H1 (cell line): ENCODE data around the gene SUGP1. TPM values are rescaled to one million over a fixed set of nuclear protein-coding genes. Genes with fewer than 3 reads are reported as not detected.

ENCODE experiments used
- CTCF ChIA-PET: fragments of 300-600 bp; sonication (Branson Sonifier 250); formaldehyde crosslinking; loops from one replicate; lab custom pipeline; 2021; ENCODE audit not compliant: partially characterized antibody; lab: Charles Lee
- POLR2A ChIA-PET: fragments of 300-600 bp; sonication (Branson Sonifier 250); formaldehyde crosslinking; loops from one replicate; lab custom pipeline; 2021; ENCODE audit warnings: inconsistent platforms; ENCODE audit not compliant: partially characterized antibody; lab: Charles Lee
- DNase-seq, 2 experiments: peaks; one replicate each; pipeline versions ENCODE4 v3.0.0 to v3.0.0-alpha.2; 2010 to 2022; ENCODE audit warnings: low spot score in 2 of 2, low read depth in 1 of 2, mixed read lengths in 1 of 2
- FAIRE-seq: peaks from 2 replicates; lab custom pipeline; 2011; peaks lifted over from hg19 to GRCh38; lab: Jason Lieb, UNC
- H2AFZ ChIP-seq: 2 replicates; pipeline ENCODE4 v1.8.1; 2012; ENCODE audit warnings: low read length, inconsistent platforms
- H2AK5ac ChIP-seq: 2 replicates; pipeline ENCODE4 v1.6.1; 2013; ENCODE audit warnings: low read depth, low read length
- H2BK120ac ChIP-seq: replicated peaks from 2 replicates; pipeline ENCODE3; 2013; ENCODE audit warnings: low read depth, low read length, inconsistent platforms
- H2BK12ac ChIP-seq: 2 replicates; pipeline ENCODE4 v1.6.1; 2013; ENCODE audit warnings: low read depth, low read length
- H2BK15ac ChIP-seq: 2 replicates; pipeline ENCODE4 v1.6.1; 2013; ENCODE audit warnings: low read length
- H2BK20ac ChIP-seq: 2 replicates; pipeline ENCODE4 v1.6.1; 2013; ENCODE audit warnings: low read length
- H2BK5ac ChIP-seq: 2 replicates; pipeline ENCODE4 v1.6.1; 2013; ENCODE audit warnings: low read depth, low read length
- H3K14ac ChIP-seq: 2 replicates; pipeline ENCODE4 v1.6.1; 2013; ENCODE audit warnings: inconsistent platforms; ENCODE audit not compliant: insufficient read length
- H3K18ac ChIP-seq: 2 replicates; pipeline ENCODE4 v1.6.1; 2013; ENCODE audit warnings: low read length; ENCODE audit errors: extremely low read depth
- H3K23ac ChIP-seq: 2 replicates; pipeline ENCODE4 v1.6.1; 2013; ENCODE audit warnings: inconsistent platforms; ENCODE audit not compliant: insufficient read length
- H3K23me2 ChIP-seq: 2 replicates; pipeline ENCODE4 v1.6.1; 2013; ENCODE audit warnings: low read depth, low read length
- H3K27ac ChIP-seq: 2 replicates; pipeline ENCODE4 v1.6.1; 2011; ENCODE audit warnings: low read depth, low read length, inconsistent platforms
- H3K27me3 ChIP-seq, 4 experiments: replicated peaks in 1 of 4; 1 replicate in 1 of 4; 2 replicates in 3 of 4; pipeline versions ENCODE4 v1.6.1 to v1.8.1; 2011 to 2013; ENCODE audit warnings: low read length in 3 of 4, mild to moderate bottlenecking in 3 of 4, inconsistent platforms in 2 of 4, mixed read lengths in 2 of 4, moderate library complexity in 1 of 4; ENCODE audit not compliant: control insufficient read depth in 3 of 4, insufficient read depth in 3 of 4; ENCODE audit errors: extremely low read depth in 1 of 4
- H3K36me3 ChIP-seq, 4 experiments: 2 replicates each; pipeline versions ENCODE4 v1.6.1 to v1.8.1; 2011 to 2013; ENCODE audit warnings: mild to moderate bottlenecking in 4 of 4, low read length in 3 of 4, moderate library complexity in 2 of 4, control low read depth in 1 of 4, inconsistent platforms in 1 of 4; ENCODE audit not compliant: insufficient read depth in 4 of 4, control insufficient read depth in 2 of 4
- H3K4ac ChIP-seq: replicated peaks from 2 replicates; pipeline ENCODE3; 2013; ENCODE audit warnings: low read length, low read depth, mixed read lengths, inconsistent platforms; ENCODE audit not compliant: insufficient read length
- H3K4me1 ChIP-seq, 4 experiments: replicated peaks in 1 of 4; 1 replicate in 1 of 4; 2 replicates in 3 of 4; pipeline versions ENCODE4 v1.6.1 to v1.8.1; 2011 to 2013; ENCODE audit warnings: low read length in 3 of 4, inconsistent platforms in 2 of 4, mixed read lengths in 1 of 4; ENCODE audit not compliant: insufficient read depth in 4 of 4, control insufficient read depth in 3 of 4
- H3K4me2 ChIP-seq, 2 experiments: 2 replicates each; pipeline versions ENCODE4 v1.6.1 to v1.8.1; 2011 to 2013; ENCODE audit warnings: low read depth in 2 of 2, low read length in 2 of 2, control low read depth in 1 of 2, inconsistent platforms in 1 of 2, mild to moderate bottlenecking in 1 of 2; ENCODE audit not compliant: insufficient read depth in 1 of 2
- H3K4me3 ChIP-seq, 4 experiments: fragments of 200-600, 300-600 bp in 1 of 4; sonication (generic), shearing (Covaris generic), sonication (Bioruptor Twin) in 1 of 4; 2 replicates each; pipeline versions ENCODE4 v1.5.1 to v1.8.1; 2011 to 2016; ENCODE audit warnings: low read length in 4 of 4, low read depth in 3 of 4, control low read depth in 2 of 4, inconsistent platforms in 2 of 4, mild to moderate bottlenecking in 2 of 4, mixed read lengths in 1 of 4, moderate library complexity in 1 of 4; ENCODE audit not compliant: insufficient read depth in 2 of 4; ENCODE audit errors: extremely low read depth in 1 of 4
- H3K56ac ChIP-seq: replicated peaks from 2 replicates; pipeline ENCODE3; 2013; ENCODE audit warnings: low read depth, mild to moderate bottlenecking, mixed read lengths, low read length, inconsistent platforms; ENCODE audit not compliant: insufficient read length
- H3K79me1 ChIP-seq: 2 replicates; pipeline ENCODE4 v1.6.1; 2013; ENCODE audit warnings: low read depth, low read length, control low read depth
- H3K79me2 ChIP-seq, 2 experiments: 2 replicates each; pipeline versions ENCODE4 v1.6.1 to v1.8.1; 2012 to 2013; ENCODE audit warnings: low read length in 2 of 2, mild to moderate bottlenecking in 2 of 2, inconsistent platforms in 1 of 2; ENCODE audit not compliant: insufficient read depth in 2 of 2, control insufficient read depth in 1 of 2
- H3K9ac ChIP-seq, 4 experiments: replicated peaks in 1 of 4; 1 replicate in 1 of 4; 2 replicates in 3 of 4; pipeline versions ENCODE4 v1.6.1 to v1.8.1; 2011 to 2013; ENCODE audit warnings: low read depth in 3 of 4, low read length in 3 of 4, control low read depth in 2 of 4, mild to moderate bottlenecking in 2 of 4, moderate library complexity in 2 of 4, inconsistent platforms in 1 of 4; ENCODE audit errors: extremely low read depth in 1 of 4
- H3K9me3 ChIP-seq, 2 experiments: 2 replicates each; pipeline versions ENCODE4 v1.6.1 to v1.8.1; 2012 to 2013; ENCODE audit warnings: mild to moderate bottlenecking in 2 of 2, moderate library complexity in 2 of 2, control low read depth in 1 of 2, inconsistent platforms in 1 of 2, low read depth in 1 of 2, low read length in 1 of 2, mixed read lengths in 1 of 2; ENCODE audit not compliant: insufficient read depth in 2 of 2
- H4K20me1 ChIP-seq, 2 experiments: replicated peaks in 1 of 2; 2 replicates each; pipeline versions ENCODE3 to v1.8.1; 2011 to 2013; ENCODE audit warnings: inconsistent platforms in 2 of 2, low read length in 2 of 2, mild to moderate bottlenecking in 1 of 2; ENCODE audit not compliant: insufficient read depth in 2 of 2, control insufficient read depth in 1 of 2
- H4K5ac ChIP-seq: 2 replicates; pipeline ENCODE4 v1.6.1; 2013; ENCODE audit warnings: low read length, low read depth, mixed read lengths, inconsistent platforms; ENCODE audit not compliant: insufficient read length
- H4K8ac ChIP-seq: 2 replicates; pipeline ENCODE4 v1.8.0; 2013; ENCODE audit warnings: mild to moderate bottlenecking, moderate library complexity, low read length, inconsistent platforms; ENCODE audit not compliant: insufficient read depth; ENCODE audit errors: extremely low read depth
- H4K91ac ChIP-seq: replicated peaks from 2 replicates; pipeline ENCODE3; 2013; ENCODE audit warnings: low read length, mixed read lengths, inconsistent platforms; ENCODE audit not compliant: insufficient read length
- SAP30 ChIP-seq: fragments of 300-600 bp; sonication (generic); IDR thresholded peaks from 2 replicates; pipeline ENCODE4 v1.7.1; 2012; ENCODE audit warnings: low read length, moderate library complexity, mild to moderate bottlenecking, inconsistent platforms; ENCODE audit not compliant: insufficient read depth, insufficient replicate concordance
- SIN3A ChIP-seq, 2 experiments: IDR thresholded peaks in 1 of 2; conservative IDR thresholded peaks in 1 of 2; 2 replicates each; pipeline ENCODE4 v1.6.1; 2011 to 2012; ENCODE audit warnings: low read length in 2 of 2, improper control_type of control experiment in 1 of 2, low read depth in 1 of 2, mild to moderate bottlenecking in 1 of 2
- SP1 ChIP-seq: IDR thresholded peaks from 2 replicates; pipeline ENCODE4 v1.6.1; 2011; ENCODE audit warnings: low read depth, low read length
- SP2 ChIP-seq: IDR thresholded peaks from 2 replicates; pipeline ENCODE4 v1.6.1; 2012; ENCODE audit warnings: mild to moderate bottlenecking, low read length, inconsistent platforms
- WGBS, 2 experiments: shearing (Covaris generic) in 1 of 2; methylation state at CpG; one replicate each; pipeline versions ENCODE4 v1.1.6 to v1.1.7; 2013 to 2015; ENCODE audit warnings: low lambda C conversion rate in 2 of 2, mixed read lengths in 2 of 2, inconsistent platforms in 1 of 2, low coverage in 1 of 2, missing lambda C conversion rate in 1 of 2; ENCODE audit not compliant: insufficient replicate concordance in 2 of 2, insufficient coverage in 1 of 2, insufficient read length in 1 of 2; ENCODE audit errors: extremely low coverage in 1 of 2, missing lambda C conversion rate in 1 of 2; 5-methylcytosine and 5-hydroxymethylcytosine counted together
- polyA plus RNA-seq, 7 experiments: library from polyadenylated mRNA; depleted of rRNA in 3 of 7; stranded (reverse) in 5 of 7; unstranded in 2 of 7; fragments of >200 nt in 5 of 7; fragments of 200-250 nt in 2 of 7; gene quantifications; 1 replicate in 5 of 7; 2 replicates in 1 of 7; 4 replicates in 1 of 7; pipeline versions ENCODE4 v1.2.1 to v1.2.3, GENCODE V29; 2011 to 2013; ENCODE audit warnings: missing spikeins in 2 of 7, mixed read lengths in 2 of 7
- total RNA-seq: library from RNA; stranded (reverse); fragmentation: NEBNext Ultra II Directional; extraction: Animal tissue kit (Norgen Biotek cat#: 25700); gene quantifications from 2 replicates; pipeline ENCODE4 v1.2.1, GENCODE V29; 2021
- TF ChIP-seq, protein P1 (sequence below), 3 experiments: IDR thresholded peaks; 1 replicate in 2 of 3; 2 replicates in 1 of 3; pipeline versions ENCODE4 v1.5.1 to v1.6.1; 2011; ENCODE audit warnings: low read length in 3 of 3, mild to moderate bottlenecking in 3 of 3, inconsistent platforms in 2 of 3, low read depth in 1 of 3, moderate library complexity in 1 of 3; ENCODE audit not compliant: insufficient read depth in 1 of 3; ENCODE audit errors: control extremely low read depth in 1 of 3

SUGP1 gene
- total and polyA plus RNA-seq, 2 of the 8 experiments (the other 6 are each of a cell fraction or from before 2014, with no cell fraction given) = 38.5 to 65.2 TPM

DNA sequence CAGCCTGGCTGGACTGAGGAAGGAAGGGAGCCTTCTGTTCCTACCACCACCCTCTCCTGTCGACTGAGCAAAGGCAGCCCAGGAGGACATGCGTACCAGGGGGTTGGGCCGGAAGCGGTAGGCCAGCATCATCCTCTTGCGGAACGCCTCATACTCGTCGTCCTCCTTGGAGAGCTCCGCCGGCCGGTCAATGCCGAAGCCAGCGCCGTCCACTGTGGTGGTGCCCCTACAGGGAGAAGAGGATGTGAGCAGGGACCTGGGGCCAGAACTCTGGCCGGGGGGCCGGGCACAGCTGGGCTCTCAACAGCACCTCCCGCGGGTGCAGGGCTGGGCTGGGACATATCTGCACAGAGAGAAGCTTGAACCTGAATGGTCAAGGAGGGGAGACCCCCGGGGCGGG, 43.5 kb downstream of the SUGP1 start:
- Histone ChIP-seq H4K20me1 (peaks cover 5 to 21% of the 10 kb centered on the region in 2 experiments), H3K4me3 (no peak overlapping the region), H3K27ac (no peak overlapping the region), H3K4me2 (no peak overlapping the region), H3K23ac (no peak overlapping the region), H4K8ac (no peak overlapping the region), H2AFZ (no peak overlapping the region), H3K79me2 (no peaks in the 10 kb centered on the region), H3K18ac (no peak overlapping the region), H4K5ac (no peak overlapping the region), H3K79me1 (no peaks in the 10 kb centered on the region; the same call in 1 of the 2 replicates), H2BK5ac (no peak overlapping the region), H2BK20ac (no peak overlapping the region), H3K4me1 (peaks cover 0 to 7% (median 5%) of the 10 kb centered on the region in 4 experiments; a peak in 5 of 7 replicates), H3K56ac (no peak overlapping the region), H2AK5ac (no peak overlapping the region), H4K91ac (no peak overlapping the region), H3K9me3 (no peaks in the 10 kb centered on the region), H3K27me3 (no peaks in the 10 kb centered on the region; a peak in 1 of 7 replicates), H2BK120ac (no peak overlapping the region), H3K4ac (no peak overlapping the region), H2BK15ac (no peak overlapping the region), H2BK12ac (no peak overlapping the region), H3K14ac (no peak overlapping the region), H3K9ac (no peak overlapping the region), H3K23me2 (peaks cover 2% of the 10 kb centered on the region; the same call in 1 of the 2 replicates), H3K36me3 (peaks cover 8 to 35% (median 24%) of the 10 kb centered on the region in 4 experiments)
- ChIA-PET POLR2A (interaction anchor here (1.1 to 2.0 kb wide), 3 partner anchors 10 to 17 kb away, joined by 3 to 5 read pairs (median 4); no protein-coding TSS in a partner anchor), CTCF (interaction anchor here (1.1 to 2.0 kb wide), 3 partner anchors 17 to 68 kb away, joined by 3 to 5 read pairs (median 4); no protein-coding TSS in a partner anchor)
- DNase-seq (no peak), FAIRE-seq (no peak)
- WGBS, 2 experiments = 93% methylated on average over 14 of the region's 20 CpGs; no CpG with 5 or more reads in 1 of the 2 experiments
- no peak for TF ChIP-seq SP1
- no peak for TF ChIP-seq SIN3A (conservative IDR thresholded peaks at IDR 0.05 in 1 of 2, IDR thresholded peaks at IDR 0.05 in 1 of 2; ENCODE audit: low read depth in 1 of 2, low read length in 2 of 2)
- TF ChIP-seq, protein P1, sequence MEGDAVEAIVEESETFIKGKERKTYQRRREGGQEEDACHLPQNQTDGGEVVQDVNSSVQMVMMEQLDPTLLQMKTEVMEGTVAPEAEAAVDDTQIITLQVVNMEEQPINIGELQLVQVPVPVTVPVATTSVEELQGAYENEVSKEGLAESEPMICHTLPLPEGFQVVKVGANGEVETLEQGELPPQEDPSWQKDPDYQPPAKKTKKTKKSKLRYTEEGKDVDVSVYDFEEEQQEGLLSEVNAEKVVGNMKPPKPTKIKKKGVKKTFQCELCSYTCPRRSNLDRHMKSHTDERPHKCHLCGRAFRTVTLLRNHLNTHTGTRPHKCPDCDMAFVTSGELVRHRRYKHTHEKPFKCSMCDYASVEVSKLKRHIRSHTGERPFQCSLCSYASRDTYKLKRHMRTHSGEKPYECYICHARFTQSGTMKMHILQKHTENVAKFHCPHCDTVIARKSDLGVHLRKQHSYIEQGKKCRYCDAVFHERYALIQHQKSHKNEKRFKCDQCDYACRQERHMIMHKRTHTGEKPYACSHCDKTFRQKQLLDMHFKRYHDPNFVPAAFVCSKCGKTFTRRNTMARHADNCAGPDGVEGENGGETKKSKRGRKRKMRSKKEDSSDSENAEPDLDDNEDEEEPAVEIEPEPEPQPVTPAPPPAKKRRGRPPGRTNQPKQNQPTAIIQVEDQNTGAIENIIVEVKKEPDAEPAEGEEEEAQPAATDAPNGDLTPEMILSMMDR (IDR thresholded peaks at IDR 0.05; ENCODE audit: control extremely low read depth in 1 of 3, insufficient read depth in 1 of 3, low read depth in 1 of 3, low read length in 3 of 3) = no peak
- no peak for TF ChIP-seq SAP30
- TF ChIP-seq SP2 = no peak
